Endothelial cell of umbilical vein (primary cell): ENCODE data around the gene SCYL2.
"Not testable (repeated sequence)": the region's sequence is repeated elsewhere in the genome, so short reads cannot be mapped to it uniquely, and the experiment has no call there.

Experiments used
- CTCF ChIP-seq, 2 donors: IDR thresholded peaks; 1 replicate in 1 of 2; 2 replicates in 1 of 2; pipeline ENCODE4 v1.5.1; 2011; ENCODE audit warnings: low read length in 2 of 2, mild to moderate bottlenecking in 2 of 2, moderate library complexity in 2 of 2, control low read depth in 1 of 2, inconsistent platforms in 1 of 2, low read depth in 1 of 2; ENCODE audit not compliant: insufficient read depth in 1 of 2; ENCODE audit errors: extremely low read depth in 1 of 2
- FOS ChIP-seq: IDR thresholded peaks from 2 replicates; pipeline ENCODE4 v1.6.1; 2011; ENCODE audit warnings: mild to moderate bottlenecking, low read length, moderate library complexity, borderline replicate concordance; ENCODE audit not compliant: insufficient read depth
- POLR2A ChIP-seq: IDR thresholded peaks from 2 replicates; pipeline ENCODE4 v1.6.1; 2012; ENCODE audit warnings: low read depth, mild to moderate bottlenecking, control low read depth, low read length

DNA sequence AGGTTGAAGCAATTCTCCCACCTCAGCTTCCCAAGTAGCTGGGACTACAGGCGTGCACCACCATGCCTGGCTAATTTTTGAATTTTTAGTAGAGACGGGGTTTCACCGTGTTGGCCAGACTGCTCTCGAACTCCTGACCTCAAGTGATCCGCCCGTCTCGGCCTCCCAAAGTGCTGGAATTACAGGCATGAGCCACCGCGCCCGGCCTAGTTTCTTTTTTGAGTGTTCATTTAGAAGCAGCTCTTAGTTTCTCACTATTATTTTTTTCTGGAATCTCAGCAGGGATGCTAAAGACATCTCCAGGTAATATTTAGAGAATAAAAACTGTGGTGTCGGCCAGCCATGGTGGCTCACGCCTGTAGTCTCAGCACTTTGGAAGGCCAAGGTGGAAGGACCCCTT lies 17.6 kb downstream of the SCYL2 start:
- TF ChIP-seq CTCF (IDR thresholded peaks at IDR 0.05; ENCODE audit: extremely low read depth in 1 of 2, insufficient read depth in 1 of 2, low read depth in 1 of 2, low read length in 2 of 2); FOS; POLR2A: not testable (repeated sequence)
